DMS53 treated with DMSO at 0.1 percent for 48 hours (cell line): ENCODE data around the gene TET1.
"Not testable (repeated sequence)": the region's sequence is repeated elsewhere in the genome, so short reads cannot be mapped to it uniquely, and the experiment has no call there.

Source experiments
- DNase-seq: peaks from one replicate; lab custom pipeline; 2025; ENCODE audit not compliant: unreplicated experiment; lab: John Stamatoyannopoulos, UW

TET1 gene

GRCh38 chr10:68606918-68607317 lies 46.8 kb downstream of the TET1 start:
- DNase-seq, result no peak

- DNase-seq, result not testable (repeated sequence)
Observed at GRCh38 chr10:68610023-68610422, 49.9 kb downstream of the TET1 start.

- no peak for DNase-seq
Observed at GRCh38 chr10:68611227-68611626, 51.1 kb downstream of the TET1 start.

GRCh38 chr10:68613974-68614373 lies 53.8 kb downstream of the TET1 start:
- not testable (repeated sequence) for DNase-seq

- not testable (repeated sequence) for DNase-seq
Observed at GRCh38 chr10:68617691-68618090, 57.6 kb downstream of the TET1 start.

- no peak for DNase-seq
Observed at GRCh38 chr10:68618234-68618633, 58.1 kb downstream of the TET1 start.

GRCh38 chr10:68619595-68619994 lies 59.5 kb downstream of the TET1 start:
- DNase-seq, result no peak

GRCh38 chr10:68625316-68625921 lies 65.3 kb downstream of the TET1 start:
- no peak for DNase-seq

- DNase-seq, result no peak
Observed at GRCh38 chr10:68628576-68629127, 68.5 kb downstream of the TET1 start.

GRCh38 chr10:68632271-68632560 lies 72.1 kb downstream of the TET1 start:
- DNase-seq, result not testable (repeated sequence)

GRCh38 chr10:68633281-68633680 lies 73.1 kb downstream of the TET1 start:
- DNase-seq, result no peak

GRCh38 chr10:68633816-68634466 lies 73.8 kb downstream of the TET1 start:
- peak; percentile 22 for DNase-seq

- no peak for DNase-seq
Observed at GRCh38 chr10:68636335-68636734, 76.2 kb downstream of the TET1 start.

- DNase-seq, result not testable (repeated sequence)
Observed at GRCh38 chr10:68643550-68643949, 83.4 kb downstream of the TET1 start.

GRCh38 chr10:68647672-68648341 lies 87.7 kb downstream of the TET1 start:
- no peak for DNase-seq

- no peak for DNase-seq
Observed at GRCh38 chr10:68655620-68656126, 95.5 kb downstream of the TET1 start.

GRCh38 chr10:68665841-68666240 lies 105.7 kb downstream of the TET1 start:
- no peak for DNase-seq

GRCh38 chr10:68666280-68666760 lies 106.2 kb downstream of the TET1 start:
- no peak for DNase-seq

- no peak for DNase-seq
Observed at GRCh38 chr10:68668231-68668630, 108.1 kb downstream of the TET1 start.

- no peak for DNase-seq
Observed at GRCh38 chr10:68668972-68669371, 108.8 kb downstream of the TET1 start.

GRCh38 chr10:68684413-68684812 lies 124.3 kb downstream of the TET1 start:
- DNase-seq, result no peak

GRCh38 chr10:68696018-68696417 lies 135.9 kb downstream of the TET1 start:
- DNase-seq, result no peak
